ENCODE measurements around the gene MCC.

The MCC gene

GRCh38 chr5:113381791-113382190, 106.5 kb downstream of the MCC start:
- no peak for TF ChIP-seq CTCF (IDR thresholded peaks at IDR 0.05; ENCODE audit: low read depth, low read length, missing control alignments)
- no peak for DNase-seq (ENCODE audit: low read depth)
- no peak overlapping the region for H3K4me3 ChIP-seq (ENCODE audit: low read depth, low read length)
- in situ Hi-C loops (cut with HindIII; ENCODE audit: low sequenced_read_pairs): loop anchor here (25.0 kb wide), 1 partner anchor 1806 kb away; no protein-coding TSS in a partner anchor

DNA sequence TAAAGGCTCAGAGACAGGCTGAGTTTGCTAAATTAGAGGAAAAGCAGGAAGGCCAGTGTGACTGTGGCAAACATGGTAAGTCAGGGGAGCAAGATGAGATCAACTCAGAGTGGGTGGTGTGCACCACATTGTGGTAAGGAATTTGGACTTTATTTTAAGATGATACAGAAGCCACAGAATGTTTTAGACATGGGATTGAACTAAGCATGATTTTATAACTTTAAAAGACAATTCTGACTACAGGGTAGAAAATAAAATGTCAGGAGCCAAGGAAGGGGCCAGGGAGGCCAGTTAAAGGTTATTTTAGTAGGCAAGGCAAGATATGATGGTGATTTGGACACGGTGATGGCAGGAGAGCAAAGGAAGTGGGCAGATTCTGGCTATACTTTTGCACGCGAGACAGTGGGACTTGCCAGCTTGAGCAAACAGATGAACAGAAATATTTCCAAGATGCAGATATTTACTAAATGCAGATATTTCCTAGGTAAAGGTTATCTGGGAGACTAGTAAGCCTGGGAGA, 107.4 kb downstream of the MCC start:
- in situ Hi-C loops (cut with HindIII; ENCODE audit: low sequenced_read_pairs): loop anchor here (25.0 kb wide), 1 partner anchor 1806 kb away; no protein-coding TSS in a partner anchor
- no peak overlapping the region for H3K4me3 ChIP-seq (ENCODE audit: low read depth, low read length)
- no peak for DNase-seq (ENCODE audit: low read depth)
- TF ChIP-seq CTCF (IDR thresholded peaks at IDR 0.05; ENCODE audit: low read depth, low read length, missing control alignments): no peak

- no peak for TF ChIP-seq CTCF (IDR thresholded peaks at IDR 0.05; ENCODE audit: low read depth, low read length, missing control alignments)
- no peak overlapping the region for H3K4me3 ChIP-seq (ENCODE audit: low read depth, low read length)
- DNase-seq (ENCODE audit: low read depth): no peak
- in situ Hi-C loops (cut with HindIII; ENCODE audit: low sequenced_read_pairs): loop anchor here (25.0 kb wide), 1 partner anchor 1807 kb away; no protein-coding TSS in a partner anchor
Measured at GRCh38 chr5:113379936-113380806, 108.1 kb downstream of the MCC start.

- in situ Hi-C loops (cut with HindIII; ENCODE audit: low sequenced_read_pairs): loop anchor here (25.0 kb wide), 1 partner anchor 1808 kb away; no protein-coding TSS in a partner anchor
Measured at GRCh38 chr5:113378959-113379541, 109.2 kb downstream of the MCC start.

DNA sequence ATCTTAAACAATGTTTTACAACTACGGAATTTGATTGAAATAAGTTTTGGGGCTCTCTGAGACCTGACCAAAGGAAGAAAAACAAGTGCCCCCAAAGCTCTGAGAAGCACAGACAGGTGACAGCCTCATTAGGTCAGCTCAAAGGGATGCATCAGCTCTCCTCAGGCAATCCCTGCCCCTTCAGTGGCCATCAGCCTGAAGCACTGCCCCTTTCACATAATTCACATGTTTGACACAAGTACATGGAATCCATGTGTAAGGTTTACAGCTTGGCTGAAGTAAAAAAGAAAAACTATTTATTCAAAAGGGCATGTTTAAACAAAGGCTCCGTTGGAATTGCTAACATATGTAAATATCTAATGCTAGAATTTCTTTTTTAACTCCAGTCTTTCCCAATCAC, 109.7 kb downstream of the MCC start:
- TF ChIP-seq CTCF (IDR thresholded peaks at IDR 0.05; ENCODE audit: low read depth, low read length, missing control alignments): no peak
- in situ Hi-C loops (cut with HindIII; ENCODE audit: low sequenced_read_pairs): loop anchor here (25.0 kb wide), 1 partner anchor 1809 kb away; no protein-coding TSS in a partner anchor
- no peak for DNase-seq (ENCODE audit: low read depth)
- H3K4me3 ChIP-seq (ENCODE audit: low read depth, low read length): no peak overlapping the region

More at GRCh38 chr5:113378959-113379541, 109.2 kb downstream of the MCC start:
- DNase-seq (ENCODE audit: low read depth): peak; percentile 28
- no peak overlapping the region for H3K4me3 ChIP-seq (ENCODE audit: low read depth, low read length)
- peak; percentile 77 for TF ChIP-seq CTCF (IDR thresholded peaks at IDR 0.05; ENCODE audit: low read depth, low read length, missing control alignments)

GRCh38 chr5:113378081-113378480, 110.2 kb downstream of the MCC start:
- DNase-seq (ENCODE audit: low read depth): no peak
- TF ChIP-seq CTCF (IDR thresholded peaks at IDR 0.05; ENCODE audit: low read depth, low read length, missing control alignments): no peak
- no peak overlapping the region for H3K4me3 ChIP-seq (ENCODE audit: low read depth, low read length)
- in situ Hi-C loops (cut with HindIII; ENCODE audit: low sequenced_read_pairs): loop anchor here (25.0 kb wide), 1 partner anchor 1809 kb away; no protein-coding TSS in a partner anchor

All from astrocyte of the cerebellum (primary cell).